Stimulated activated CD4-positive, alpha-beta T cell treated with anti-CD3 and anti-CD28 coated beads, TNF-alpha, amount 100 ng/mL, for 48 hours (primary cell): Measurements from ENCODE around the gene PAX8.

Experiments
- DNase-seq, 3 donors: peaks; one replicate each; pipeline ENCODE4 v3.0.0-alpha.2; 2020; ENCODE audit warnings: low read depth in 3 of 3

The PAX8 gene

DNA sequence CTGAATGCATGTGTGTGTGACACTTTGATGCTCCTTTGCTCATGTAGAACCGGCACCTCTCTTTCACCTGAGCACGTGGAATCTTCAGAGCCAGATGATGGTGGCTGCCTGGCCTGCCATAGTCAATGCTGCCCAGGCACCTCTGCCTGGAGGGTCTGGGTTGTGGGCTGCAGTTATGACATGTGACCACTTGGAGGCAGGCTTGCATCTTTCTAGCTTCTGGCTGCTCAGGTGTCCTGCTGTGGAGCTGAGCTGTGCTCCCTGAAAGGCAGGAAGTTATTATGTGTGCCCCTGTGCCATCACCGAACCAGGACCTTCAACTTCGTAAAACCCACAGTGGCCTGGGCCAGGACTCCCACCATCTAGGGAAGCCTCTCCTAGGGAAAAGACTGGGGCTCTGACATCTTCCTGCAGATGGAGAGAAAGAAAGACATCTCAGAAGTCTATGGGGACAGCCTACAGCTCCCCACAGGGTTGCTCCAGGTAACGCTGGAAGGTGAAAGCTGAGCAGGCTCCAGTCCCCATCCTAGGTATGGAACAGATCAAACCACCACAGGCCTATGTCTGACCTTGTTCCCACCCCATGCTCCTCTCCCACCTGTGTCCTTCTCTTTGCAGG, 74.7 kb downstream of the PAX8 start:
- peak; percentile 52 to 64 (median 55) for DNase-seq

DNA sequence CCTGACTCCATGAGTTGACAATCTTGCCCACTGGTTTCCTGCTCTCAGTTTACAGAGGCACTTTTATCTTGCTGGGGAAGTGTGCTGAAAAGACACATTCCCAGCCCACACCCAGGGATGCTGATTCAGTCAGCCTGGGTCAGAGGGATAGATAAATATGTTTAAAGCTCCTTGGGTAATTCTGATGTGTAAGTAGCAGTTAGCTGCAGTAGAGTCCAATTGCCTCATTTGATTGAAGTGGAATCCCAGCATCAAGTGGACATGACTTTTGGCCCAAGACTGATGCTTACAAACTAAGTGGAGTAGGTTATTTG, 75.5 kb downstream of the PAX8 start:
- no peak for DNase-seq

GRCh38 chr2:113202305-113203216, 76.2 kb downstream of the PAX8 start:
- no peak for DNase-seq

- DNase-seq: no peak
Measured at GRCh38 chr2:113201496-113202304, 77.0 kb downstream of the PAX8 start.

DNA sequence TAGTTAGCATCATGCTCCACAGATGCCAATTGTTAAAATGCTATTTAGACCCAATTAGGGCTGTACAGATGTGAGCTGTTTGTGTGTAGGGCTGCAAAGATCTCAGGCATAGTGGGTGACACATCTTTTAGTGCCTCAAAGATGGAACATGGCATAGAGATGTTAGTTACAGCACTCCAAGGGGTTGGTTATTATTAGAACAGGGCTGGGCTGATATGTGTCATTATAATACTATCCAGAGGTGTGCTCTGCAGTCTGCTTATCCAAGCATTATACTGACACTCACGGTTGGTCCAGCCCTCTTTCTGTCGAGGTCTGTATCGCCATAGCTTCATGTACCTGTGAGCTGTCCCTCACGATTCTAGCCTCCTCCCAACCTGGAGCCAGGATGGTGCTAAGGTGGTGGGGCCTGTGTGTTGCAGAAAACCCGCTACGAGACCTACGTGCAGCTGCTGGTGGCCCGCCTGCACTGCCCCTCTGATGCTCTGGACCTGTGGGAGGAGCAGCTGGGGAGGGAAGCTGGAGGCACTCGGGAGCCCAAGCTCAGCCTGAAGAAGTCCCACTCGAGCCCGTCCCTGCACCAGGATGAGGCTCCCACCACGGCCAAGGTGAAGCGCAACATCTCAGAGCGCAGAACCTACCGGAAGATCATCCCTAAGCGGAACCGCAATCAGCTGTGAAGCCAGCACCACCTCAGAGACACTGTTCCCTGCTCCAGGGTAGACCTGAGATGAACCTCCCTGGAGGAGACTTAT, 77.8 kb downstream of the PAX8 start:
- no peak for DNase-seq

GRCh38 chr2:113200236-113200635, 78.5 kb downstream of the PAX8 start:
- DNase-seq: no peak

DNA sequence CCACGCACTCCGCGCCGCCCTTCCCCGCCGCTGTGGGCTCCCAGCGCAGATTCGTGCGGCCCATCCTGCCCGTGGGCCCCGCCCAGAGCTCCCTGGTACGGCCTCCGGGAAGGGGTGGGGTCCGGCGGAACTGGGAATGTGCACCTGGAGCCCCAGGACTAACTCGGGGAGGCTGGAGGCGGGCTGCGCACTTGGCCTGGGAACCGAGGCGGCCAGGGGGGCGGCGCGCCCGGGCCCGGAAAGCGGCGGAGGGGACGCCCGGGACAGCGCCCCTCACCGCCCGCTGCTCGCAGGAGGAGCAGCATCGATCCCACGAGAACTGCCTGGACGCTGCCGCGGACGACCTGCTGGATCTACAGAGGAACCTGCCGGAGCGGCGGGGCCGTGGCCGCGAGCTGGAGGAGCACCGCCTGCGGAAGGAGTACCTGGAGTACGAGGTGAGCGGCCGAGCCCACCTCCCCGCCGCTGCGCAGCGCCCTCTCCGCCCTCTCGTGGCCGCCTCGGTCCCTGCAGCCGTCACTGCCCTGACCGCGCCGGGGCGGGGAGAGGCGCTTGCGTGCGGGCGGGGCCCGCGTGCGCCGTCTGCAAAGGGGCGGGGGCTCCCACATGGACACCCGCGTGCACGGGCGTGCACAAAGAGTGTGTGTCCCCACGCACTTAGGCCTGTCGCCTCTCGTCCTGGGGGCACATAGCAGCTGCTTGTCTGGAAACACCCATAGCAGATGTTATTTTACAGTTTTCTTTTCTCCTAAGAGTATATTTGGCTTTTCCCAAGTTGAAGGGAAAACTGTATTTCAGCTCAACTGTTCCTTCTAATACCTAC, 79.7 kb downstream of the PAX8 start:
- DNase-seq: peak; percentile 56 to 75 (median 67)

DNA sequence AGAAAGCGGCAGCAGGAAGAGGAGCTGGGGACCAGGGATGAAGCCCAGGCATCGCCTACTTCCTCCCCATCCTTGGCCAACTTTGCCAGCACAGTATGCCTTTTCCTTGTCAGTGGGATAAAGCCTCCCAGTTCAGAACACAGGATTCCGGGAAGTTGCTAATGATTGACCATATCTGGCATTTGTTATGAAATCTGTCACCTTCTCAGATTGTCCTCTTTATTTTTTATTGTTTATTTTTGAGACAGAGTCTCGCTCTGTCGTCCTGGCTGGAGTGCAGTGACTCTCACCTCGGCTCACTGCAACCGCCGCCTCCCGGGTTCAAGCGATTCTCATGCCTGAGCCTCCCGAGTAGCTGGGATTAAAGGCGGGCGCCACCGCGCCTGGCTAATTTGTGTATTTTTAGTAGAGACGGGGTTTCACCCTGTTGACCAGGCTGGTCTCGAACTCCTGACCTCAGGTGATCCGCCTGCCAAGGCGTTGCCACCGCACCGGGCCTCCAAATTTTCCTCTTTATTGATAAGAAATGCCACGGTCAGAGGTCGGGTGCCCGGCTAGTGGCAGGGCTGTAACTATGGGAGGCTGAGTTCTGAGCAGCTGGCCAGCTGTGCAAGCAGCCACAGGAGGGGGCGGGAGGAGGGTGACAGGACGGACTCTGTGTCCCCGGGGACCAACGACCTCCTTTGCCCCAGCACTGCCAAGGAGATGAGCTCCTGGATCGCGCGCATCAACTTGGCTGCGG, 80.5 kb downstream of the PAX8 start:
- DNase-seq: no peak

DNA sequence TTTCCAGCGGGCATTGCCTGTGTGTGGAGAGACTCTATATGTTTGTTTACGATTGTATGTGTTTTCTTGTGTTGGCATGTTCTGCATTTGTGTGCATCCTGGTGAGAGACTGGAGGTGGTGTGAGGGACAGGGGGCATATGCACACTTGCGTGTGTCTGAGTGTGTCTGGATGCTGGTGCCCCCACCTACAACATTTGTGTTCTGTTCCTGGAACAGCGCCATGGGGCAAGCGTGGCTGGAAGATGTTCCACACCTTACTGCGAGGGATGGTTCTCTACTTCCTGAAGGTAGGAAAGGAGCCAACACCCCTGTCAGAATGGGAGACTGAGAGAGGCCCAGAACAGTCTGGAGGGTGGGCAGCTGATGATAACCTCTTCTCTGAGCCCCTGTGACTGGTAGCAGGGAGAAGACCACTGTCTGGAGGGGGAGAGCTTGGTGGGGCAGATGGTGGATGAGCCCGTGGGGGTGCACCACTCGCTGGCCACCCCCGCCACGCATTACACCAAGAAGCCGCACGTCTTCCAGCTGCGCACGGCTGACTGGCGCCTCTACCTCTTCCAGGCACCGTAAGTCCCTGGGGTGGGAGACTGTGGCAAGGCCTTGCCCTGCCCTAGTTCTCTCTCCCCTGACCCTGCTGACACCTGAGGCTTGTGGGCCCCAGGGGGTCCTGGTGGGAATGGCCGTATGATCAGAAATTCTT, 81.2 kb downstream of the PAX8 start:
- no peak for DNase-seq

GRCh38 chr2:113196839-113197238, 81.9 kb downstream of the PAX8 start:
- no peak for DNase-seq

GRCh38 chr2:113195923-113196501, 82.7 kb downstream of the PAX8 start:
- DNase-seq: no peak

GRCh38 chr2:113192459-113193100, 86.1 kb downstream of the PAX8 start:
- no peak for DNase-seq

GRCh38 chr2:113190871-113191270, 87.8 kb downstream of the PAX8 start:
- no peak for DNase-seq

GRCh38 chr2:113187771-113188170, 91.0 kb downstream of the PAX8 start:
- no peak for DNase-seq

DNA sequence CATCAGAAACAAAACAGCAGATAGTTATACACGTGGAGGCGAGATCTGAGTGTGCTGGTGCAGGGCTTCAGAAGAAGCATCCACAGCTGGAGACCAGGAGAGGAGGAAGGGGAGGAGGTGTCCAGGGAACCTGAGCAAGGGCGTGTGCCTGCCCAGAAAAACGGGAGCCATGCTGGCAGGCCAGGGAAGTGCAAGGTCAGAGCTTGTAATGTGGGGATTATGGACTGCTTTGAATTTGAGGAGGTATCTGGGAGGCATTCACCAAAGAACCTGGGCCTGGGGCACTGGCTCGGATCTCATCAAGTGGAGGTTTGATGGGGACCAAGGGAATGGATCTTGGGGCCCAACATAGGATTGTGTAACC, 92.3 kb downstream of the PAX8 start:
- DNase-seq: no peak

- DNase-seq: no peak
Measured at GRCh38 chr2:113185664-113186432, 92.9 kb downstream of the PAX8 start.

DNA sequence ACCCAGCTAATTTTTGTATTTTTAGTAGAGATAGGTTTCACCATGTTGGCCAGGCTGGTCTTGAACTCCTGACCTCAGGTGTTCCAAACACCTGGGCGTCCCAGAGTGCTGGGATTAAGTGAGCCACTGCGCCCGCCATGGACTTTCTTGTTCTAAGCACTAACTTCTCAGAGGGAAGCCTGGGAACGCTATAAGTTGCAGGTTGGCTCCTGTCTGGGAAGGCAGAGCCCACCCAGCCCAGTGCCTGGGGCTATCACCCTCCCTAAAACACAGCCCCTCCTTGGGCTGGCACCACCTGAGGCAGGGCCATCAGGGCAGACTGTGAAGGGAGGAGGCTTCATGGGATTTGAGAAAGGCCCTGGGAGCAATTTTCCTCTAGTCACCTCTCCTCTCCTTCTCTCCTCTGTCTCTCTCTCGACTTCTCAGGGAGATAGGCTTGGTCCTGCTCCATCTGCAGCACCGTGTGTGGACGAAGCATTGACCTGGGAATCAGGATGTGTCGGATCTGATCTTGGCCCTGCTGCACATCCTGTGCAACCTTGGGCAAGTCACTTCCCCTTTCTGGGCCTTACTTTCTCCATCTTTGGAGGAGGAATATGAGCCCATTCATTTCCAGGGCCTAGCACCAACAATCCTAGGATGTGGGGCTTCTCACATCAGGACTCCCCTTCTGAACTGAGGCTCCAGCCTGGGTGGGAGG, 94.0 kb downstream of the PAX8 start:
- DNase-seq: no peak
